HCT116 (cell line): ENCODE results near the gene TLR9. TPM values are rescaled to one million over a fixed set of nuclear protein-coding genes. Genes with fewer than 3 reads are reported as not detected.

Source experiments
- ATAC-seq: fragments of 200-7000 bp; cut with Tn5 transposase; 2 replicates; pipeline ENCODE4 v1.9.1; 2020; ENCODE audit warnings: mild to moderate bottlenecking, moderate library complexity
- BruUV-seq: library from RNA; stranded (reverse); fragments of 400-500 nt; replicated peaks from 2 replicates; lab custom pipeline; 2021; lab: Mats Ljungman, UMichigan
- CTCF ChIA-PET: fragments of 300-600 bp; sonication (Branson Sonifier 250); formaldehyde crosslinking; loops from one replicate; lab custom pipeline; 2021; ENCODE audit warnings: antibody characterized with exemption; lab: Charles Lee
- POLR2A ChIA-PET: fragments of 300-600, 350-600 bp; sonication (Branson Sonifier 250); formaldehyde crosslinking; loops from one replicate; lab custom pipeline; 2021; ENCODE audit warnings: antibody characterized with exemption; lab: Charles Lee
- RAD21 ChIA-PET, 2 experiments: fragments of 300-600 bp; sonication (Branson Sonifier 250); formaldehyde crosslinking; loops; one replicate each; lab custom pipeline; 2023; ENCODE audit warnings: low total read pairs in 2 of 2; ENCODE audit not compliant: uncharacterized antibody in 2 of 2, unreplicated experiment in 2 of 2, low non-redundant PET in 1 of 2; lab: Charles Lee
- DNase-seq: peaks from one replicate; pipeline ENCODE4 v3.0.0-alpha.2; 2010; ENCODE audit warnings: low read depth, low spot score
- H2AFZ ChIP-seq: fragments of 200-600 bp; shearing (Covaris generic), sonication (generic); 2 replicates; pipeline ENCODE4 v1.6.1; 2017; ENCODE audit warnings: low read depth, mixed run types, mixed read lengths, antibody characterized with exemption, low read length; ENCODE audit not compliant: poor library complexity, severe bottlenecking
- H3K27ac ChIP-seq: 2 replicates; pipeline ENCODE4 v1.5.1; 2012; ENCODE audit warnings: low read depth, low read length
- H3K27me3 ChIP-seq: fragments of 200-600 bp; sonication (generic); 2 replicates; pipeline ENCODE4 v1.6.1; 2016; ENCODE audit warnings: mixed run types, low read length, mixed read lengths; ENCODE audit not compliant: insufficient read depth
- H3K36me3 ChIP-seq, 2 experiments: fragments of 200-500 bp in 1 of 2; fragments of 200-600 bp in 1 of 2; sonication (Bioruptor generic) in 1 of 2; sonication (generic) in 1 of 2; 2 replicates each; pipeline versions ENCODE4 v1.5.1 to v1.6.1; 2014 to 2016; ENCODE audit warnings: low read length in 2 of 2, inconsistent platforms in 1 of 2, mixed read lengths in 1 of 2, mixed run types in 1 of 2; ENCODE audit not compliant: insufficient read depth in 2 of 2, control insufficient read depth in 1 of 2
- H3K4me1 ChIP-seq, 2 experiments: fragments of 200-600 bp in 1 of 2; sonication (generic) in 1 of 2; 2 replicates each; pipeline versions ENCODE4 v1.5.1 to v1.6.1; 2012 to 2017; ENCODE audit warnings: low read length in 2 of 2, inconsistent platforms in 1 of 2, mild to moderate bottlenecking in 1 of 2, mixed read lengths in 1 of 2, mixed run types in 1 of 2, moderate library complexity in 1 of 2; ENCODE audit not compliant: insufficient read depth in 2 of 2, control insufficient read depth in 1 of 2
- H3K4me2 ChIP-seq: fragments of 200-600 bp; sonication (generic); 2 replicates; pipeline ENCODE4 v1.6.1; 2017; ENCODE audit warnings: mixed run types, low read length, mixed read lengths
- H3K4me3 ChIP-seq, 2 experiments: fragments of 200-600 bp in 1 of 2; sonication (generic) in 1 of 2; replicated peaks in 1 of 2; 2 replicates each; pipeline ENCODE4 v1.5.1; 2011 to 2016; ENCODE audit warnings: low read length in 2 of 2, control low read depth in 1 of 2, low read depth in 1 of 2, mild to moderate bottlenecking in 1 of 2, mixed read lengths in 1 of 2, mixed run types in 1 of 2
- H3K79me2 ChIP-seq: fragments of 200-600 bp; sonication (generic); 2 replicates; pipeline ENCODE4 v1.6.1; 2017; ENCODE audit warnings: mild to moderate bottlenecking, mixed run types, low read length, moderate library complexity, mixed read lengths; ENCODE audit not compliant: insufficient read depth
- H3K9ac ChIP-seq: fragments of 200-600 bp; sonication (generic); 2 replicates; pipeline ENCODE4 v1.6.1; 2016; ENCODE audit warnings: low read length, mixed read lengths
- H3K9me2 ChIP-seq: fragments of 200-600 bp; sonication (generic), shearing (Covaris generic); 2 replicates; pipeline ENCODE4 v1.6.1; 2017; ENCODE audit warnings: mixed run types, mild to moderate bottlenecking, moderate library complexity; ENCODE audit not compliant: insufficient read depth
- H3K9me3 ChIP-seq, 2 experiments: fragments of 200-500 bp in 1 of 2; fragments of 200-600 bp in 1 of 2; sonication (Bioruptor generic) in 1 of 2; sonication (generic) in 1 of 2; 2 replicates each; pipeline ENCODE4 v1.6.1; 2014 to 2017; ENCODE audit warnings: low read length in 2 of 2, mixed read lengths in 2 of 2, inconsistent platforms in 1 of 2, low read depth in 1 of 2, mild to moderate bottlenecking in 1 of 2, mixed run types in 1 of 2, moderate library complexity in 1 of 2; ENCODE audit not compliant: control insufficient read depth in 1 of 2, insufficient read depth in 1 of 2
- H4K20me1 ChIP-seq: fragments of 200-600 bp; sonication (generic), shearing (Covaris generic); 2 replicates; pipeline ENCODE4 v1.6.1; 2017; ENCODE audit warnings: mixed run types, mild to moderate bottlenecking, moderate library complexity; ENCODE audit not compliant: insufficient read depth
- CBX3 ChIP-seq: IDR thresholded peaks from 2 replicates; pipeline ENCODE4 v1.6.1; 2012; ENCODE audit warnings: low read depth
- EGR1 ChIP-seq: IDR thresholded peaks from 2 replicates; pipeline ENCODE4 v1.6.1; 2012; ENCODE audit warnings: low read depth
- EZH2 ChIP-seq: fragments of 200-600 bp; sonication (generic); IDR thresholded peaks from 2 replicates; pipeline ENCODE4 v1.6.1; 2017; ENCODE audit warnings: antibody characterized with exemption, mixed run types
- EZH2phosphoT487 ChIP-seq: fragments of 200-600 bp; IDR thresholded peaks from 2 replicates; pipeline ENCODE4 v1.6.1; 2018; ENCODE audit warnings: antibody characterized with exemption, borderline replicate concordance
- POLR2A ChIP-seq: IDR thresholded peaks from 2 replicates; pipeline ENCODE4 v1.7.0; 2011; ENCODE audit warnings: borderline replicate concordance; ENCODE audit not compliant: insufficient read depth, insufficient read length; ENCODE audit errors: extremely low read depth
- RAD21 ChIP-seq: IDR thresholded peaks from 2 replicates; pipeline ENCODE4 v1.6.1; 2012; ENCODE audit warnings: low read depth, mild to moderate bottlenecking
- SP1 ChIP-seq: IDR thresholded peaks from 2 replicates; pipeline ENCODE4 v1.6.1; 2012; ENCODE audit warnings: low read depth
- SRF ChIP-seq: IDR thresholded peaks from 2 replicates; pipeline ENCODE4 v1.6.1; 2012; ENCODE audit warnings: low read depth
- TCF7L2 ChIP-seq: IDR thresholded peaks from 2 replicates; pipeline ENCODE4 v1.7.0; 2011; ENCODE audit warnings: borderline replicate concordance, inconsistent platforms; ENCODE audit not compliant: insufficient read depth, insufficient read length; ENCODE audit errors: extremely low read depth
- YY1 ChIP-seq: IDR thresholded peaks from 2 replicates; pipeline ENCODE4 v1.6.1; 2011; ENCODE audit warnings: low read length, low read depth, moderate library complexity, mild to moderate bottlenecking; ENCODE audit not compliant: insufficient replicate concordance; ENCODE audit errors: extremely low read depth
- intact Hi-C: fragments of 100-400 bp; cut with micrococcal nuclease; formaldehyde crosslinking; loops from 2 replicates; pipeline ENCODE4 v1.10.0; 2022
- total RNA-seq: library from RNA; stranded (reverse); gene quantifications from one replicate; pipeline ENCODE4 v1.2.1, GENCODE V29; 2021; ENCODE audit not compliant: unreplicated experiment
- TF ChIP-seq, protein P1 (sequence below): IDR thresholded peaks from 2 replicates; pipeline ENCODE4 v1.6.1; 2012
- TF ChIP-seq, protein P2 (sequence below): IDR thresholded peaks from 2 replicates; pipeline ENCODE4 v1.6.1; 2012
- TF ChIP-seq, protein P3 (sequence below): IDR thresholded peaks from 2 replicates; pipeline ENCODE4 v1.6.1; 2011; ENCODE audit warnings: mild to moderate bottlenecking, low read length, moderate library complexity; ENCODE audit not compliant: insufficient replicate concordance; ENCODE audit errors: extremely low read depth
- TF ChIP-seq, protein P4 (sequence below), 3 experiments: fragments of 200-600 bp in 1 of 3; sonication (generic) in 1 of 3; IDR thresholded peaks in 2 of 3; conservative IDR thresholded peaks in 1 of 3; 2 replicates each; pipeline ENCODE4 v1.5.1; 2012 to 2017; ENCODE audit warnings: low read depth in 2 of 3, low read length in 2 of 3, antibody characterized with exemption in 1 of 3, borderline replicate concordance in 1 of 3, control low read depth in 1 of 3, mild to moderate bottlenecking in 1 of 3, mixed read lengths in 1 of 3, mixed run types in 1 of 3, moderate library complexity in 1 of 3; ENCODE audit not compliant: insufficient read depth in 1 of 3

TLR9 gene
- total RNA-seq, 1 experiment from 2014 or later = 0.15 TPM

DNA sequence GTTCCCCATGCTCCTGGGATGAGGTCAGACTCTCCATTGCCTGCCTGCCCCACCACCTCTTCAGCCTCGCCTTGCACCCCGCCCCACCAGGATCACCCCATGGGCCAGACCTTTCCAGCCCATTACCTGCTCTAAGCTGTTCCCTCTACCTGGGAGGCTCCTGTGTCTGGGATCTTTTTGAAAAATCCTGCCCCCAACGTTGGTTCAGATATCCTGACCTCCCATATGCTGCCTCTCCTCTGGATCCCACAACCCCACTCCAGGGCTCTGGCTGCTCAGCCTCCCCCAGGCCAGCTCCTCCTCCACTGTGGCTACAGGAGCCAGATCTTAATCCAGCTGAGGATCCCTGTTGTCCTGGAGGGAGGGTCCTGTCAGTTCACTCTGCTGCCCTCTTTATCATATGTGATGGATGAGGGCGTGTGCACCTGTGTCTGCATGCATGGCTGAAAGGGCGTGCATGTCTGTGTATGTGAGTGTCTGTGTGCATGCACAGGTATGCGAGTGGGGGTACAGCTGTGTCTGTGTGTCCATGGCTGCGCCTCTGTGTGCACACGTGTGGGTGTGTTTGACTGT, 49.2 kb downstream of the TLR9 start:
- ATAC-seq (no peak), DNase-seq (no peak)
- Histone ChIP-seq H3K4me3 (no peak overlapping the region), H3K4me2 (no peak overlapping the region), H3K9me3 (no peaks in the 10 kb centered on the region), H3K27me3 (no peaks in the 10 kb centered on the region), H2AFZ (no peak overlapping the region), H3K27ac (no peak overlapping the region), H4K20me1 (no peaks in the 10 kb centered on the region), H3K36me3 (no peaks in the 10 kb centered on the region), H3K4me1 (peaks cover 6 to 9% of the 10 kb centered on the region in 2 experiments; a peak in 3 of 4 replicates)
- RAD21 ChIA-PET = no interaction called here
- CTCF ChIA-PET = no interaction called here
- no TSS peak for BruUV-seq
- intact Hi-C loops = no loop called here
- TF ChIP-seq CBX3 (no peak), EZH2phosphoT487 (no peak), TCF7L2 (no peak), EGR1 (no peak), SRF (no peak), YY1 (no peak), RAD21 (no peak), SP1 (no peak), POLR2A (no peak), EZH2 (no peak)
- TF ChIP-seq, protein P1, sequence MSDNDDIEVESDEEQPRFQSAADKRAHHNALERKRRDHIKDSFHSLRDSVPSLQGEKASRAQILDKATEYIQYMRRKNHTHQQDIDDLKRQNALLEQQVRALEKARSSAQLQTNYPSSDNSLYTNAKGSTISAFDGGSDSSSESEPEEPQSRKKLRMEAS = no peak
- TF ChIP-seq, protein P2, sequence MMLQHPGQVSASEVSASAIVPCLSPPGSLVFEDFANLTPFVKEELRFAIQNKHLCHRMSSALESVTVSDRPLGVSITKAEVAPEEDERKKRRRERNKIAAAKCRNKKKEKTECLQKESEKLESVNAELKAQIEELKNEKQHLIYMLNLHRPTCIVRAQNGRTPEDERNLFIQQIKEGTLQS = no peak
- TF ChIP-seq, protein P3, sequence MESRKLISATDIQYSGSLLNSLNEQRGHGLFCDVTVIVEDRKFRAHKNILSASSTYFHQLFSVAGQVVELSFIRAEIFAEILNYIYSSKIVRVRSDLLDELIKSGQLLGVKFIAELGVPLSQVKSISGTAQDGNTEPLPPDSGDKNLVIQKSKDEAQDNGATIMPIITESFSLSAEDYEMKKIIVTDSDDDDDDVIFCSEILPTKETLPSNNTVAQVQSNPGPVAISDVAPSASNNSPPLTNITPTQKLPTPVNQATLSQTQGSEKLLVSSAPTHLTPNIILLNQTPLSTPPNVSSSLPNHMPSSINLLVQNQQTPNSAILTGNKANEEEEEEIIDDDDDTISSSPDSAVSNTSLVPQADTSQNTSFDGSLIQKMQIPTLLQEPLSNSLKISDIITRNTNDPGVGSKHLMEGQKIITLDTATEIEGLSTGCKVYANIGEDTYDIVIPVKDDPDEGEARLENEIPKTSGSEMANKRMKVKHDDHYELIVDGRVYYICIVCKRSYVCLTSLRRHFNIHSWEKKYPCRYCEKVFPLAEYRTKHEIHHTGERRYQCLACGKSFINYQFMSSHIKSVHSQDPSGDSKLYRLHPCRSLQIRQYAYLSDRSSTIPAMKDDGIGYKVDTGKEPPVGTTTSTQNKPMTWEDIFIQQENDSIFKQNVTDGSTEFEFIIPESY = no peak
- TF ChIP-seq, protein P4, sequence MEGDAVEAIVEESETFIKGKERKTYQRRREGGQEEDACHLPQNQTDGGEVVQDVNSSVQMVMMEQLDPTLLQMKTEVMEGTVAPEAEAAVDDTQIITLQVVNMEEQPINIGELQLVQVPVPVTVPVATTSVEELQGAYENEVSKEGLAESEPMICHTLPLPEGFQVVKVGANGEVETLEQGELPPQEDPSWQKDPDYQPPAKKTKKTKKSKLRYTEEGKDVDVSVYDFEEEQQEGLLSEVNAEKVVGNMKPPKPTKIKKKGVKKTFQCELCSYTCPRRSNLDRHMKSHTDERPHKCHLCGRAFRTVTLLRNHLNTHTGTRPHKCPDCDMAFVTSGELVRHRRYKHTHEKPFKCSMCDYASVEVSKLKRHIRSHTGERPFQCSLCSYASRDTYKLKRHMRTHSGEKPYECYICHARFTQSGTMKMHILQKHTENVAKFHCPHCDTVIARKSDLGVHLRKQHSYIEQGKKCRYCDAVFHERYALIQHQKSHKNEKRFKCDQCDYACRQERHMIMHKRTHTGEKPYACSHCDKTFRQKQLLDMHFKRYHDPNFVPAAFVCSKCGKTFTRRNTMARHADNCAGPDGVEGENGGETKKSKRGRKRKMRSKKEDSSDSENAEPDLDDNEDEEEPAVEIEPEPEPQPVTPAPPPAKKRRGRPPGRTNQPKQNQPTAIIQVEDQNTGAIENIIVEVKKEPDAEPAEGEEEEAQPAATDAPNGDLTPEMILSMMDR (IDR thresholded peaks at IDR 0.05 in 2 of 3, conservative IDR thresholded peaks at IDR 0.05 in 1 of 3; ENCODE audit: borderline replicate concordance in 1 of 3, insufficient read depth in 1 of 3, low read depth in 2 of 3, low read length in 2 of 3) = no peak
- TF ChIP-seq, all 23 proteins: peak for 0
- Histone ChIP-seq H3K9me2 (no peaks in the 10 kb centered on the region), H3K79me2 (no peaks in the 10 kb centered on the region), H3K9ac (no peak overlapping the region)
- POLR2A ChIA-PET = no interaction called here
